ENCODE data around the gene LZTS3. TPM values are rescaled to one million over a fixed set of nuclear protein-coding genes. Genes with fewer than 3 reads are reported as not detected.

LZTS3 gene
- total RNA-seq, 5 donors from 2014 or later (not counting 1 experiment from before 2014, with no cell fraction given): 14.4 to 19.6 (median 15.3) TPM

DNA sequence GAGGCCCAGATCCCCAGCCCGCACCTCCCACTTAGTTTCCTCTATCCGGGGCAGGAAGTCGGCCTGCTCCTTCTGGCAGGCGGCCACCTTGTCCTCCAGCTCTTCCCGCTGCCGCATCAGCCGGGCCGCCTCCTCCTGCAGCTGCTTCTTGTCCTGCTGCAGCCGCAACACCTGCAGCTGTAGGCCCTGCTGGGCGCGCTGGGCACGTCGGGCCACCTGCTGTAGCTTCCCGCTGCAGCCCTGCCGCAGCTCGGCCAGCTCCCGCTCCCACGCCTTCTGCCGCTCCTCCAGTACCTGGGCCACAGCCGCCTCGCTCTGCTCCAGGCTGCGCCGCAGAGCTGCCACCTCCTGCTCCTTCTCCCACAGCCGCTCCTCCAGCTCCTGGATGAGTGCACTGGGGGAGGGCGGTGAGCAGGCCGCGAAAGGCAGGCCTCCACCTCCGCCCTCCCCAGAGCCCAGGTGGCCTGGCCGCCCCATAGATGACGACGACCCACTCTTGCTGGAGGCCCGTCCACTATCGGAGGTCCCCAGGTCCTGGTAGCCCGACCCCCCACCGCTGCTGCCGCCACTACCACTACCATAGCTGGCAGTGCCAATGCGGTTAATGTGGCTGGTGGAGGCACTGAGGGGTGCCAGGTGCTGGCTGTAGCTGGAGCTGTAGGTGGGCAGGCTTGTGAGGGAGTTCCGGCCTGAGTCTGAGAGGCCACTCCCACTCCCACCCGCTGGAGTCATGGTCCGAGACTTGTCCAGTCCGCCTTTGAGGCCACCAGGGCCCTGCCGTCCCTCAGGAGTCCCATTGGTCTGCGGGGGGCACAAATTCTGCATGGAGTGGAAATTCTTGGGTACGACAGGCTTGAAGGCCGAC is 7.6 kb downstream of the LZTS3 start:
- Mint-ChIP-seq H3K4me1 (peaks cover 7 to 9% (median 9%) of the 10 kb centered on the region in 3 donors), H3K9me3 (no peaks in the 10 kb centered on the region), H3K27ac (no peak overlapping the region), H3K36me3 (peaks cover 3% of the 10 kb centered on the region), H3K27me3 (peaks cover 6 to 20% of the 10 kb centered on the region in 2 donors), H3K4me3 (peak overlapping the region in 1 of 3 donors; percentile 36)
- Histone ChIP-seq H3K4me3 (ENCODE audit: control insufficient read depth in 1 of 2, extremely low read depth in 1 of 2, low read length in 1 of 2) (no peak overlapping the region), H3K36me3 (ENCODE audit: control insufficient read depth in 2 of 2, extremely low read depth in 1 of 2, insufficient read depth in 1 of 2, low read length in 1 of 2) (no peaks in the 10 kb centered on the region), H3K4me1 (ENCODE audit: control insufficient read depth in 1 of 2, extremely low read depth in 1 of 2, insufficient read depth in 2 of 2, low read length in 2 of 2) (peaks cover 0 to 14% of the 10 kb centered on the region in 2 experiments), H3K27ac (ENCODE audit: low read length) (no peak overlapping the region), H3K9me3 (no peaks in the 10 kb centered on the region), H3K27me3 (replicated peaks in 1 of 2; ENCODE audit: control insufficient read depth in 2 of 2, extremely low read depth in 1 of 2, insufficient read depth in 2 of 2, low read length in 1 of 2) (peaks cover 3 to 46% of the 10 kb centered on the region in 2 experiments)
- DNase-seq: no peak
- ChIA-PET CTCF (no interaction called here), POLR2A (no interaction called here)
- no peak for ATAC-seq (replicated peaks in 1 of 4)
- WGBS (ENCODE audit: insufficient coverage): 75% methylated on average over 33 of the region's 45 CpGs

DNA sequence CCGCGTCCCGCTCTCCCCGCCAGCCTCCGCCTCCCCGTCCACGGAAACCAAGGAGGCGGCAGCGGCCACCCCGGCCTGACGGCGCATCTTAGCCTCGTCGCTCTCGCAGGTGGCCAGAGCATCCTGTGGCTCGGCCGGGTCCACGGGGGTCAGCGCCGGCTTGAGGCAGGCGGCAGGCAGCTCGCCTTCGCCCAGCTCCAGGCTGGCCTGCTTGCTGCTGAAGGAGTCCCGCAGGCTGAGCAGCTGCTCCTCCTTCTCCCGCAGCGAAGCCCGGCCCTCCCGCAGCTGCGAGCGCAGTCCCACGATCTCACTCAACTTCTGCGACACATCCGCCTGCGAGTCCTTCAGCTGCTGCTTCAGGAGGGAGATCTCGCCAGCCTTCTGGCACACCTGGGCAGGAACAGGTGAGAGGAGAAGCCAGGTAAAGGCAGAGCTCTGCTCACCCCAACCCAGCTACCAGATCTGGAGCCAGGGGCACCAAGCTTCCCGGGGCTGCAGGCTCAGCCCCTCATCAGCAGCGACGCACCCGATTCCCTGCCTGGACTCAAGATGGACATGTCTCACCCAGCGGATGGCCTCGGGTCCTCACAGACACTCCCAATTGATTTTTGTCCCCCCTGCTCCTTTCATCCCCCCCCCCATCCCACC is 8.5 kb downstream of the LZTS3 start:
- POLR2A ChIA-PET: no interaction called here

DNA sequence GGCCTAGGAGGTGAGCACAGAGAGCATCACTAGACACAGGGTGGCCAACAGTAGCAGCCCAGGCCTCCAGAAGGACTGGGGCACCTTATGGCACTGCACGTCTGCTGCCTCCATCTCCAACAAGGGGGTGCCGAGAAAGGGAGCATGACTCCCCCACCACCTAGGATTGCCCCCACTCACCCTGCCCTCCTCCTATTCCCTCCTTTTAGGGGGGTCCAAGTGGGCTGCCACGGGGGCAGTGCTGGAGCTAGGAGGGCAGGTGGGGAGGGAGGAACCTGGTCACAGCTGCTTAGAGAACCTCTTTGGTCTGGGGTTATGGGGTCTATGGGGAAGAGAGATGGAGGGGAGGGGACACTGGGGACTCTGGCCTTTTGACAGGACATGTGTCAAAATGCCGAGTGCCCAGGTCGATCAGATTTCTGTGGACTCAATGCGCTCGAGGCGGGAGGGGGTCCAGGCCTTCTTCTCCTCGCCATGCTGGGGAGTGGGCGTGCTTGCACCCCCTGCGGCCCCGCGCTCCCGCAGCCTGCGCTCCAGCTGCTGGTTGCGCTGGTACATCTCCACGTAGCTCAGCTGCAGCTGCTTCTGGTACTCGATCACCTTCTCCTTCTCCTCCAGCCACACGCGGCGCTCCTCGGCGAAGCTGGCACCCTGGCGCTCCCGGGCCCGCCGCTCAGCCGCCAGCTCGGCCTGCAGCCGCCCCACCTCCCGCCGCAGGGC is 9.1 kb downstream of the LZTS3 start:
- DNase-seq (no peak), ATAC-seq (replicated peaks in 1 of 4) (no peak)
- Histone ChIP-seq H3K4me1 (ENCODE audit: control insufficient read depth in 1 of 2, extremely low read depth in 1 of 2, insufficient read depth in 2 of 2, low read length in 2 of 2) (peaks cover 0 to 25% of the 10 kb centered on the region in 2 experiments), H3K27ac (ENCODE audit: low read length) (no peak overlapping the region), H3K9me3 (no peaks in the 10 kb centered on the region), H3K27me3 (replicated peaks in 1 of 2; ENCODE audit: control insufficient read depth in 2 of 2, extremely low read depth in 1 of 2, insufficient read depth in 2 of 2, low read length in 1 of 2) (peaks cover 3 to 41% of the 10 kb centered on the region in 2 experiments), H3K36me3 (ENCODE audit: control insufficient read depth in 2 of 2, extremely low read depth in 1 of 2, insufficient read depth in 1 of 2, low read length in 1 of 2) (no peaks in the 10 kb centered on the region), H3K4me3 (ENCODE audit: control insufficient read depth in 1 of 2, extremely low read depth in 1 of 2, low read length in 1 of 2) (no peak overlapping the region)
- peaks cover 11 to 16% (median 15%) of the 10 kb centered on the region in 3 donors for H3K4me1 Mint-ChIP-seq
- ChIA-PET CTCF (interaction anchor here in 1 of 2 donors (0.5 kb wide), 1 partner anchor 8 kb away, joined by 4 read pairs; no protein-coding TSS in a partner anchor), POLR2A (no interaction called here)
- 79% methylated on average over 23 of the region's 32 CpGs for WGBS (ENCODE audit: insufficient coverage)
- no peak overlapping the region for H3K27ac Mint-ChIP-seq
- peak overlapping the region in 1 of 3 donors; percentile 16 for H3K4me3 Mint-ChIP-seq
- H3K36me3 Mint-ChIP-seq: peaks cover 1% of the 10 kb centered on the region
- no peaks in the 10 kb centered on the region for H3K9me3 Mint-ChIP-seq
- peaks cover 6 to 16% of the 10 kb centered on the region in 2 donors for H3K27me3 Mint-ChIP-seq

More for the DNA sequence above, 8.5 kb downstream of the LZTS3 start:
- 85% methylated on average over 38 of the region's 41 CpGs for whole genome bisulfite sequencing (ENCODE audit: insufficient coverage)
- Mint-ChIP-seq H3K36me3 (peaks cover 3% of the 10 kb centered on the region), H3K4me1 (peaks cover 7 to 11% (median 10%) of the 10 kb centered on the region in 3 donors), H3K27me3 (peaks cover 6 to 20% of the 10 kb centered on the region in 2 donors), H3K27ac (no peak overlapping the region), H3K4me3 (peak overlapping the region in 1 of 3 donors; percentile 36), H3K9me3 (no peaks in the 10 kb centered on the region)
- CTCF ChIA-PET: interaction anchor here in 1 of 2 donors (0.5 kb wide), 1 partner anchor 8 kb away, joined by 4 read pairs; no protein-coding TSS in a partner anchor
- no peak overlapping the region for H3K4me3 ChIP-seq (ENCODE audit: control insufficient read depth in 1 of 2, extremely low read depth in 1 of 2, low read length in 1 of 2)
- peaks cover 3 to 43% of the 10 kb centered on the region in 2 experiments for H3K27me3 ChIP-seq (replicated peaks in 1 of 2; ENCODE audit: control insufficient read depth in 2 of 2, extremely low read depth in 1 of 2, insufficient read depth in 2 of 2, low read length in 1 of 2)
- DNase-seq: no peak
- peak in 2 of 4 experiments; percentile 12 to 15 for ATAC-seq (replicated peaks in 1 of 4)
- H3K27ac ChIP-seq (ENCODE audit: low read length): no peak overlapping the region
- H3K9me3 ChIP-seq: no peaks in the 10 kb centered on the region
- H3K36me3 ChIP-seq (ENCODE audit: control insufficient read depth in 2 of 2, extremely low read depth in 1 of 2, insufficient read depth in 1 of 2, low read length in 1 of 2): no peaks in the 10 kb centered on the region
- H3K4me1 ChIP-seq (ENCODE audit: control insufficient read depth in 1 of 2, extremely low read depth in 1 of 2, insufficient read depth in 2 of 2, low read length in 2 of 2): peaks cover 0 to 22% of the 10 kb centered on the region in 2 experiments

DNA sequence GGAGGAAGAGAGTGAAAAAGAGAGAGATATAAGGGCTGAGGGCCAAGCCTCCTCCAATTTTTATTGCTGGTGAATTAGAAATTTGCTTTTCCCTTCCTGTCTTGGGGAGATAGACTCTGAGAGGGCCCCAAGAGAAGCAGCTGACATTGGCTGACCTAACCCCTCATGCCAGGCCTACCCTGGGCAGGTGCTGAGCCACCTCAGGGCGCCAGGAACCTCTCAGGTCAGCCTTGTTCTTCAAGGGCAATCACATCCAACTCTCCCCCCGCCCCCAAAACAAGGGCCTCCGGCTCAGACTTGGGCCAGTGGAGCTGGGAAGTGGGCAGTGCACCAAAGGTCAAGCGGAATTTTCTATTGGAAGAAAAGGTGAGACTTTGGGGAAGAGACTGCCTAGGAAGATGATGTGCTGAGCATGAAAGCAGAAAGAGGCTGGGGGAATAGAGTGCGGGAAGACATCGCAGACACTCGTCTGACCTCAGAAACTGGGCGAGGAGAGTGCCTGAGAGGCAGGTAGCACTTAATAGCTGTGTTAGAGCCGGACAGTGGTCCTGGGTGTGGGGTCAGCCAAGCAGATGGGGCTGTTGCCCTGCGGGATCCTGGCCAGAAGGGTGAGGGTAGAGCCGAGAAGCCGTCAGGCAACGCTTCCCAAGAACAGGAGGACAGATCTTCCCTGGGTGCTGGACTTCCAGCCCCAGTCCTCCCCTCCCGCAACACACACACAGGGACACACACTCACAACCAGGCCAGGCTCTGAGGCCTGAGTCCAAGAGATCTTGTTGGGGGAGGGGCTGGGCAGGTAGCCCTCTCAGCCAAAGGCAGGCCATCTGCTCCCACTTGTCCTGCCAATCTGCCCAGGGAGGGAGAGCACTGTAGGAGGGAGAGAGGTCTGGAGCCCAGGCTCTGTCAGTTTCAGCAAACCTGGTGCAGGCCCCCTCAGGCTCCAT is 10.0 kb downstream of the LZTS3 start:
- Mint-ChIP-seq H3K36me3 (no peaks in the 10 kb centered on the region), H3K27me3 (peaks cover 1 to 8% of the 10 kb centered on the region in 2 donors), H3K9me3 (no peaks in the 10 kb centered on the region), H3K4me3 (peak overlapping the region in 1 of 3 donors; percentile 16), H3K27ac (no peak overlapping the region), H3K4me1 (peaks cover 14 to 20% (median 19%) of the 10 kb centered on the region in 3 donors)
- DNase-seq (no peak), ATAC-seq (replicated peaks in 1 of 4) (no peak)
- Histone ChIP-seq H3K9me3 (no peaks in the 10 kb centered on the region), H3K4me1 (ENCODE audit: control insufficient read depth in 1 of 2, extremely low read depth in 1 of 2, insufficient read depth in 2 of 2, low read length in 2 of 2) (peaks cover 0 to 32% of the 10 kb centered on the region in 2 experiments), H3K27ac (ENCODE audit: low read length) (no peak overlapping the region), H3K4me3 (ENCODE audit: control insufficient read depth in 1 of 2, extremely low read depth in 1 of 2, low read length in 1 of 2) (no peak overlapping the region), H3K27me3 (replicated peaks in 1 of 2; ENCODE audit: control insufficient read depth in 2 of 2, extremely low read depth in 1 of 2, insufficient read depth in 2 of 2, low read length in 1 of 2) (peaks cover 0 to 32% of the 10 kb centered on the region in 2 experiments), H3K36me3 (ENCODE audit: control insufficient read depth in 2 of 2, extremely low read depth in 1 of 2, insufficient read depth in 1 of 2, low read length in 1 of 2) (no peaks in the 10 kb centered on the region)
- CTCF ChIA-PET: no interaction called here
- POLR2A ChIA-PET: interaction anchor here in 1 of 2 donors (0.6 kb wide), 1 partner anchor 33 kb away, joined by 9 read pairs; no protein-coding TSS in a partner anchor
- 94% methylated on average over 6 of the region's 14 CpGs for WGBS (ENCODE audit: insufficient coverage)

DNA sequence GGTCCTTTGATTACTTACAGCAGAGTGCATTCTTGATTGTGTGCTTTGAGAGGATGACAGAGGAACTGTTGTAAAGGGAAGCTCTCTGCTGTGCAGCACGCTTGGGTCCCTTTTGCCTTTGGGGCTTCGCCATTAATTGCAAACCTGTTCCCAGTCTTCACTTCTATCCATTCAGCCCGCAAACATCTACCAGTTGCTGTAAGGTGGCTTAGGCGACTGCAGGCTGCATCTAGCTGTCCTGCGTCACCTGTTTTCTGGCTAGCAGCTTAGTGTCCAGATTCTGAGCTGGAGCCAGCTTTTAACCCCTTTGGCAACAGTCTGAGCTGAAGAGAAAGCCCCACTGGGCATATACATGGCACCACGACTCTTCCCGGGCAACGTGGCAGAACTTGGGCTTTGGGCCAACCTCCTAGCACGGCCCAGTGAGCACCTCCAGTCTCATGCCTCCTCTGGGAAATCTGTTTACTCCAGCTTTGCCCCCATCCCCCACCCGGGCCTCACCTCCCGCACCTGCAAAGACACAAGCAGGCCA is 11.2 kb downstream of the LZTS3 start:
- no peak overlapping the region for H3K4me3 Mint-ChIP-seq
- H3K27ac ChIP-seq (ENCODE audit: low read length): no peak overlapping the region
- H3K36me3 ChIP-seq (ENCODE audit: control insufficient read depth in 2 of 2, extremely low read depth in 1 of 2, insufficient read depth in 1 of 2, low read length in 1 of 2): no peaks in the 10 kb centered on the region
- WGBS (ENCODE audit: insufficient coverage): 100% methylated on average over 3 of the region's 11 CpGs
- no peaks in the 10 kb centered on the region for H3K9me3 Mint-ChIP-seq
- H3K27ac Mint-ChIP-seq: no peak overlapping the region
- ChIA-PET POLR2A (interaction anchor here in 1 of 2 donors (0.6 to 1.6 kb wide), 2 partner anchors 14 to 17 kb away, joined by 3 to 4 read pairs; no protein-coding TSS in a partner anchor), CTCF (interaction anchor here in 1 of 2 donors (0.6 kb wide), 1 partner anchor 310 kb away, joined by 3 read pairs; no protein-coding TSS in a partner anchor)
- H3K4me3 ChIP-seq (ENCODE audit: control insufficient read depth in 1 of 2, extremely low read depth in 1 of 2, low read length in 1 of 2): no peak overlapping the region
- ATAC-seq (replicated peaks in 1 of 4) (no peak), DNase-seq (no peak)
- peaks cover 0 to 20% of the 10 kb centered on the region in 2 experiments for H3K27me3 ChIP-seq (replicated peaks in 1 of 2; ENCODE audit: control insufficient read depth in 2 of 2, extremely low read depth in 1 of 2, insufficient read depth in 2 of 2, low read length in 1 of 2)
- peaks cover 0 to under 1% of the 10 kb centered on the region in 2 donors for H3K27me3 Mint-ChIP-seq
- no peaks in the 10 kb centered on the region for H3K9me3 ChIP-seq
- peaks cover 9 to 32% of the 10 kb centered on the region in 2 experiments for H3K4me1 ChIP-seq (ENCODE audit: control insufficient read depth in 1 of 2, extremely low read depth in 1 of 2, insufficient read depth in 2 of 2, low read length in 2 of 2)
- H3K4me1 Mint-ChIP-seq: peaks cover 25 to 27% (median 26%) of the 10 kb centered on the region in 3 donors
- no peaks in the 10 kb centered on the region for H3K36me3 Mint-ChIP-seq

Data from T-cell (primary cell).